Epithelial cell of proximal tubule (primary cell): ENCODE data around the gene HHLA2. TPM values are rescaled to one million over a fixed set of nuclear protein-coding genes. Genes with fewer than 3 reads are reported as not detected.

Experiments
- DNase-seq: peaks from one replicate; pipeline ENCODE4 v3.0.0-alpha.2; 2011; ENCODE audit warnings: low read depth
- H3K4me3 ChIP-seq: 2 replicates; pipeline ENCODE4 v1.5.1; 2011; ENCODE audit warnings: low read depth, mild to moderate bottlenecking, low read length
- total RNA-seq: library from RNA; depleted of rRNA; stranded (reverse); fragments of >200 nt; gene quantifications from 2 replicates; pipeline ENCODE4 v1.2.3, GENCODE V29; 2015
- TF ChIP-seq, protein P1 (sequence below): conservative IDR thresholded peaks from 2 replicates; pipeline ENCODE4 v1.5.1; 2012; ENCODE audit warnings: low read depth, mild to moderate bottlenecking, low read length

The HHLA2 gene
- total RNA-seq, 1 donor from 2014 or later = 0.23 TPM

- H3K4me3 ChIP-seq = no peak overlapping the region
- TF ChIP-seq, protein P1, sequence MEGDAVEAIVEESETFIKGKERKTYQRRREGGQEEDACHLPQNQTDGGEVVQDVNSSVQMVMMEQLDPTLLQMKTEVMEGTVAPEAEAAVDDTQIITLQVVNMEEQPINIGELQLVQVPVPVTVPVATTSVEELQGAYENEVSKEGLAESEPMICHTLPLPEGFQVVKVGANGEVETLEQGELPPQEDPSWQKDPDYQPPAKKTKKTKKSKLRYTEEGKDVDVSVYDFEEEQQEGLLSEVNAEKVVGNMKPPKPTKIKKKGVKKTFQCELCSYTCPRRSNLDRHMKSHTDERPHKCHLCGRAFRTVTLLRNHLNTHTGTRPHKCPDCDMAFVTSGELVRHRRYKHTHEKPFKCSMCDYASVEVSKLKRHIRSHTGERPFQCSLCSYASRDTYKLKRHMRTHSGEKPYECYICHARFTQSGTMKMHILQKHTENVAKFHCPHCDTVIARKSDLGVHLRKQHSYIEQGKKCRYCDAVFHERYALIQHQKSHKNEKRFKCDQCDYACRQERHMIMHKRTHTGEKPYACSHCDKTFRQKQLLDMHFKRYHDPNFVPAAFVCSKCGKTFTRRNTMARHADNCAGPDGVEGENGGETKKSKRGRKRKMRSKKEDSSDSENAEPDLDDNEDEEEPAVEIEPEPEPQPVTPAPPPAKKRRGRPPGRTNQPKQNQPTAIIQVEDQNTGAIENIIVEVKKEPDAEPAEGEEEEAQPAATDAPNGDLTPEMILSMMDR = no peak
Measured at GRCh38 chr3:108410531-108410984, 114.2 kb downstream of the HHLA2 start.

GRCh38 chr3:108412121-108412750 is 115.9 kb downstream of the HHLA2 start:
- no peak overlapping the region for H3K4me3 ChIP-seq
- TF ChIP-seq, protein P1 = no peak
- DNase-seq = no peak

More at GRCh38 chr3:108410531-108410984, 114.2 kb downstream of the HHLA2 start:
- DNase-seq = no peak

DNA sequence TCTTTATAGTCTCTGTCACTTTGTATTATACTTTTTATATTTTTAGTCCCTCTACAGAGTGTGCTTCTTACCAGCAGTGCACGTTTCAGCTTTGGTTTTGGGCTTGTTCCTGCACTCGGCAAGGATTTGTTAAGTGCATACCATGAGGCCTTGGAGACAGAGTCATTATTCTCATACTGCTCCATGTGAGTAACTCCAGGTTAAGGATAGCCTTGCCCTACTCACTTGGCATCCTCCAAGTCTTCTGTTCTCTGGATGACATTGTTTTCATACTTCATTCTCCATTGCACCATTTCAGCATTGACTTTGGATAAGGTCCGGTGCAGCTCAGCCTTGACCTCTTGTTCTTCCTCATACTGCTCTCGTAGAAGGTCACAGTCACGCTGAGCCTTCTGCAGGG is 117.7 kb downstream of the HHLA2 start:
- no peak overlapping the region for H3K4me3 ChIP-seq
- TF ChIP-seq, protein P1 = no peak
- DNase-seq = no peak

- H3K4me3 ChIP-seq = no peak overlapping the region
- TF ChIP-seq, protein P1 = no peak
- no peak for DNase-seq
Measured at GRCh38 chr3:108415661-108416060, 119.3 kb downstream of the HHLA2 start.

GRCh38 chr3:108416111-108416869 is 119.9 kb downstream of the HHLA2 start:
- TF ChIP-seq, protein P1 = no peak
- no peak overlapping the region for H3K4me3 ChIP-seq
- DNase-seq = no peak

- peak; percentile 38 for DNase-seq
Measured at GRCh38 chr3:108420926-108421325, 124.6 kb downstream of the HHLA2 start.

More at GRCh38 chr3:108420926-108421325, 124.6 kb downstream of the HHLA2 start:
- H3K4me3 ChIP-seq = no peak overlapping the region
- TF ChIP-seq, protein P1 = no peak

Other genes with a start within 250 kb of the HHLA2 start
- 81.0 and 141 TPM in 2 replicates for gene CD47, start 205.5 kb upstream of the HHLA2 start, total RNA-seq
- gene IFT57, start 74.1 kb upstream of the HHLA2 start, total RNA-seq = 58.4 and 64.2 TPM in 2 replicates
- gene MYH15, start 214.0 kb downstream of the HHLA2 start, total RNA-seq = 0.22 and 0.75 TPM in 2 replicates